Measurements from ENCODE around the gene CD58.

CD58 gene

DNA sequence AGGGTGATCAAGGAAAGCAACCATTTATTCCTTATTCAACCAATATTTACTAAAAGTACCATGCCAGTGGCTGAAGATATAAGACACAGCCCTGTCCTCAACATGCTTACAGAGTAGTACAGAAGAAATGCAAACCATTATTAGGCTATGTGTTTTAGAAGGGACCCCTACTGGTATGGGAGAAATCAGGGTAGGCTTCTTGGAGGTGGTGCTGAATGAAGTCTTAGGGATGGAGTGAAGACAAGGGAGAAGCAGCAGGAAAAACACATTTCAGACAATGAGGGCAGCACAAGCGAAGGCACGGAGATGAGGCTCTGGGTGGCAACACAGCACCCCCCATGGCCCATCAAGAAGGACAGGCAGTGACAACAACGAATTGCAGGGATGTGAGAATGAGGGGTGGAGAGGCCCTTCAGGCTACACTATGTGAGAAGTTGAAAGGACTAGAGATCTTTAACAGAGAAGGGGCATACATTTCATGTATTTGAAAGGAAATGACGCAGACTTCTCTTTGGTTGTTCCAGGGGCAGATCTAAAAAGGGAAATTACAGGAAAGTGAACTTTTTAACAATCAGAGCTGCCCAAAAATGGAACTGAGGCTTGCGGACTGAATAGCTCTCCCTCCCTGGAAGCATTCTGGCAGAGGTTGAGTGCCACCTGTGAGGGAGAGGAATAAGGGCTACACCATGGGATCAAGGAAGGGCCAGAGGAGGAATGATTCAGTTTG is 16.8 kb upstream of the CD58 start:
- Mint-ChIP-seq H3K4me3 (peak overlapping the region; percentile 59 to 62), H3K27ac (peak overlapping the region; percentile 78)
- ATAC-seq (replicated peaks) = peak; percentile 22 to 25

DNA sequence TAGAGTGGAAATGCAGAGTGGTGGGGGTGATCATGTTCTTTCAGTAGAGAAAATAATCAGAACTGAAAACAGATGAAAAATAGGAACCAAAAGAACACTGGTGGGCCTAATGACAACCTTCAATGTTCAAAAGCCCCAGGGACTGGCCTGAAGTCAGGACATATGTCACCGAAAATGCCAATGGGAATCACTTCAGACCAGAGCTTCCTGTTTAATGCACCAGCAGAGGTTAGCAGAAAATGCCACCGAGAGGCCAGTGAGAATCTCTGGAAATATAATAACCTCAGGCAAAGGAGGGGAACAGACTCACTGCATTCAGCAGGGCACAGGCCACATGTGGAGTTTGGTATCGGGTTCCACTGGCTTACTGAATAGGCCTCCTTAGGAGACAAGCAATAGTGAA is 15.9 kb upstream of the CD58 start:
- H3K27ac Mint-ChIP-seq = peak overlapping the region; percentile 95
- peak overlapping the region; percentile 20 to 56 for H3K4me3 Mint-ChIP-seq
- peaks cover 35 to 60% of the 10 kb centered on the region in 2 donors for H3K36me3 Mint-ChIP-seq
- no peaks in the 10 kb centered on the region for H3K27me3 Mint-ChIP-seq
- DNase-seq (peak; percentile 76), ATAC-seq (replicated peaks) (peak; percentile 85 to 86)
- no peaks in the 10 kb centered on the region for H3K9me3 Mint-ChIP-seq
- H3K4me1 Mint-ChIP-seq = peaks cover 43 to 51% of the 10 kb centered on the region in 2 donors

More for the DNA sequence above, 16.8 kb upstream of the CD58 start:
- DNase-seq = no peak
- H3K36me3 Mint-ChIP-seq = peaks cover 33 to 59% of the 10 kb centered on the region in 2 donors
- no peaks in the 10 kb centered on the region for H3K27me3 Mint-ChIP-seq
- no peaks in the 10 kb centered on the region for H3K9me3 Mint-ChIP-seq
- H3K4me1 Mint-ChIP-seq = peaks cover 46 to 58% of the 10 kb centered on the region in 2 donors

DNA sequence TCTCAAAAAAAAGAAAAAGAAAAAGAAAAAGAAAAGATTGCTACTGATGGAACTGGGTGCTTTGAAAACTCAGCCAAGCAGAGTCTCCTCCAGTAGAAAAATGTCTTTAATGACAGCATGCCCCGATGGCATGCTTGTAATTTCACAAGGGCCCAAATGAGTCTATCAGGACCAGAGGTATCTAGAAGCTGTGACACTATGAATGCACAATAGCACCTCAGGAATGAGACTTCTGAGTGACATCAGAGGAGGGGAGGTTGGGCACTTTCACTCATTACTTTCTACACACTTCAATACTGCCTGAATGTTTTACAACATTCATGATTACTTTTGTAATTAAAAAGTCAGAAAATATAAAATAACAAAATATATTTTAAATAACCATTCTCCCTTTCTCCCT is 15.1 kb upstream of the CD58 start:
- no peak for DNase-seq
- Mint-ChIP-seq H3K4me1 (peaks cover 42 to 51% of the 10 kb centered on the region in 2 donors), H3K4me3 (peak overlapping the region in 1 of 2 donors; percentile 26), H3K9me3 (no peaks in the 10 kb centered on the region), H3K27ac (peak overlapping the region; percentile 95), H3K27me3 (no peaks in the 10 kb centered on the region), H3K36me3 (peaks cover 35 to 63% of the 10 kb centered on the region in 2 donors)
- peak; percentile 15 to 38 for ATAC-seq (replicated peaks)

DNA sequence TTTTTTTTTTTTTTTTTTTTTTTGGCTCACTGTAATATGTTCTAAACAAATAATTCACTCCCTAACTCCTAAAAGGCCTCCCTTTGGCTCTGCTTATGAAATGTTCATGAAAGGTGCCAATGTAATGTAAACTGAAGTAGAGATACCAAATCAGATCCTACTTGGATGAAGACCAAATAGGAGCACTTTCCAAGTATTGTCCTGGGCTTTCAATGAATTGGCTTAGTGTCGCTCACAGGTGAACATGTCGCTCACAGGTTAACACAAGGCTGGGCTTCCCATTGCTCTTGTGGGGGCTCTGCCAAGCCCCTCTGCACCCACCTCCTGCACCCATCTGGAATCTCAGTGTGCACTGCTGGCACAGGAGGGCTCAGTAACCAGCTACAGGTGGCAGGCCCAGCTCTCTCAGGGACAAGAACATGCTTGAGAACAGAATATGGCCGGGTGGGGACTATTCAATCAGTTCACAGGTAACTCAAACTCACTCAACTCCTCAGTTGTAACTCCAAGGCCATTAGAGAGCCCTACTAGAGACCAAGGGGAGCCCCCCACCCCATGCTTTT is 10.6 kb upstream of the CD58 start:
- no peak for ATAC-seq (replicated peaks)
- Mint-ChIP-seq H3K9me3 (no peaks in the 10 kb centered on the region), H3K27ac (no peak overlapping the region), H3K27me3 (peaks cover 0 to 7% of the 10 kb centered on the region in 2 donors), H3K4me1 (peaks cover 17 to 31% of the 10 kb centered on the region in 2 donors), H3K4me3 (no peak overlapping the region), H3K36me3 (peaks cover 42 to 70% of the 10 kb centered on the region in 2 donors)
- DNase-seq = no peak

DNA sequence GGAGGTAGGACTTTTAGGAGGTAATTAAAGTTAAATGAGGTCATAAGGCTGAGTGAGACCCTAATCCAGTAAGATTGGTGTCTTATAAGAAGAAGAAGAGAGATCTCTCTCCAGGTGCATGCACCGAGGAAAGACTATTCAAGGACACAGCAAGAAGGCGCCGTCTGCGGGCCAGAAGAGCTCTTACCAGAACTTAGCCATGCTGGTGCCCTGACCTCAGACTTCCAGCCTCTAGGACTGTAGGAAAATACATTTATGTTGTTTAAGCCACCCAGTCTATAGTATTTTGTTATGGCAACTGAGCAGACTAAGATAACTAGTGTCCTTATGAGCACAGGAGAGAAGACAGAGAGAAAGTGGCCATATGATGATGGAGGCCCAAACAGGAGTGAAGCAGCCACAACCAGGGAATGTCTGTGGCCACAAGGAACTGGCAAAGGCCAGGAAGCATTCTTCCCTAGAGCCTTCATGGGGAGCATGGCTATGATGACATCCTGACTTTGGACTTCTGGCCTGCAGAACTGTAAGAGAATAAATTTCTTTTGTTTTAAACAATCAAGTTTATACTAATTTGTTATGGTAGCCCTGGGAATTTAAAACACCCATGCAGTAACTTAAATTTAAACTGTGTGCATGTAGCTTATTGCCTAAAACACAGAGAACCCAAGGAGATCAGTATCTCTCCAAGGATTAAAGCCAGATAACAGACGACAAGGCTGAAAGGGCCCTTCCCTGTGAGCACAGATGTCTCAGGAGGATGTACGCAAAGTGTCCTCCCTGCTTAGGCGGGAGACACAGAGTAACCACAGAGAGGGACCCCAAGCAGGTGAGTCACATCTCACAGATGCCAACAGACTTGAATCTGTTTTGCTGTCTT is 9.9 kb upstream of the CD58 start:
- H3K4me1 Mint-ChIP-seq = peaks cover 16 to 31% of the 10 kb centered on the region in 2 donors
- H3K27me3 Mint-ChIP-seq = peaks cover 0 to 7% of the 10 kb centered on the region in 2 donors
- DNase-seq (no peak), ATAC-seq (replicated peaks) (no peak)
- H3K27ac Mint-ChIP-seq = no peak overlapping the region
- peaks cover 45 to 76% of the 10 kb centered on the region in 2 donors for H3K36me3 Mint-ChIP-seq
- H3K9me3 Mint-ChIP-seq = no peaks in the 10 kb centered on the region
- H3K4me3 Mint-ChIP-seq = no peak overlapping the region

DNA sequence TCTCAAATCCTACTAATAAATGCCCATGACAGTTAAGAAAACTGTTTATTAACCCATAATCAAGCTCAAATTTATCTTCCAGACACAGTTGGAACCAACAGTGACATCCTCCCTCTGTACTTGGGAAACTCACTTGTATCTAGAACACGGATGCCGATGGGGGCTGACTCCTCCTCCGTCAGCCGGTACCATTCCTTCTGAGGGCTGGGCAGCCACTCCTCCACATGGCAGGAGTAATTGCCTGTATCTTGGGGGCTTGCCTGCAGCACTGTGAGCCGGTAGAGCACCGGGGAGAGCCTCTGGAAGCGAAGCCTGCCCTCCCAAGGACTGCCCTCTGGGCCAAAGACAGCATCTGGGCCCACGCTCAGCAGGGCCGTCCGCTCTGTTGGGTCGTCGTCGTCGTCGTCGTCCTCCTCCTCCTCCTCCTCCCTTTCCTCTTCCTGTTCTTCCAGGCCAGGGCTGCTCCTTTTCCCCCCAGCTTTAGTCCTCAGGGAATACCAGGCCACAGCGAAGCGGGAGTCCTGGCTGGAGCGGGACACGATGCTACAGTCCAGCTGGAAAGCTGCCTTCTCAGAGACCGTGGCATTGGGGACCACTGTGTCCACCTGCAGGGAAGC is 8.5 kb upstream of the CD58 start:
- Mint-ChIP-seq H3K36me3 (peaks cover 41 to 74% of the 10 kb centered on the region in 2 donors), H3K27me3 (peaks cover 0 to 7% of the 10 kb centered on the region in 2 donors), H3K4me3 (no peak overlapping the region), H3K9me3 (no peaks in the 10 kb centered on the region), H3K4me1 (peaks cover 23 to 41% of the 10 kb centered on the region in 2 donors), H3K27ac (no peak overlapping the region)
- ATAC-seq (replicated peaks) (no peak), DNase-seq (no peak)

DNA sequence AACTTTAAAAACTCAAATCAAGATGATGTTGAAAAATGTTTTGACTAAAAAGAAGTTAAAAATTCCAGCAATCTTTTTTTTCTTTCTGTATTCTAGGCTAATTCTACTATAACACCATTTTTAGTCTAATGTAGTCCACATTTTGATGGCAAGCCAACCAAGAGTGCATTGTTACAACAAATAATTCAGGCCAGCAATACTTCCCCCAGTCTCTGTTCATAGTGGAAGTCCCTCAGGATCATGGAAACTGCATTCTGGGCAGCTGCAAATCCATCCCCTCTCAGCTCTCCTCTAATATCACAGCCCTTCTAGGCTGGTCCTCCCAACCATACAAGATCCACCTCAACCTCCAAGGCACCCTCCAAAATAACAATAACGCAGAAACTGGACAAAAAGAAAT is 7.8 kb upstream of the CD58 start:
- Mint-ChIP-seq H3K27ac (no peak overlapping the region), H3K4me3 (no peak overlapping the region), H3K9me3 (no peaks in the 10 kb centered on the region), H3K36me3 (peaks cover 41 to 73% of the 10 kb centered on the region in 2 donors), H3K4me1 (peaks cover 29 to 48% of the 10 kb centered on the region in 2 donors), H3K27me3 (peaks cover 0 to 7% of the 10 kb centered on the region in 2 donors)
- no peak for ATAC-seq (replicated peaks)
- DNase-seq = no peak

DNA sequence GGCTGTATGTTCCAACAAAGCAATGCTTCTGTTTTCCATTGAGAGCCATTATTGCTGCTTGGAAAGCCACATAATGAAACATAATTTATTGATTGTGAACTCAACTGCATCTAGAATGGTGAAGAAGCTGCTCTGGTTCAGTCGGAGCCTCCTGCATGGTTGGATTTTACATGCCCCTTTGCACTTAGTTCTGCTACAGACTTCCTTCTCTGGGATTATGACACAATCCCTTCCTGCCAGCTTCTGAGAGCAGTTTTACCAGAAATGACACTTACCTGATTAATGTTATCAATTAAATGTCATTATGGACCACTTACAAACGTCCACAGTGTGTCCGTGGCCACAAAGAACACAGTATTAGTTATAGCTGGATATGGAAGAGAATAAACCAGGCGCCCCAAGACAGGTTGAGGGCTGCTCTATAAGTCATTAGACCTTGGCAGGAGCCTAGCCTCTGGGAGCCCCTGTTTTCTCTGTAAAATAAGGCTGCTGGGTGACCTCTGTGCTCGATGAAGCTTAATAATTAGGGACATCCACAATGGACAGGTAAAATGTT is 7.0 kb upstream of the CD58 start:
- DNase-seq = no peak
- no peak overlapping the region for H3K4me3 Mint-ChIP-seq
- H3K36me3 Mint-ChIP-seq = peaks cover 38 to 65% of the 10 kb centered on the region in 2 donors

DNA sequence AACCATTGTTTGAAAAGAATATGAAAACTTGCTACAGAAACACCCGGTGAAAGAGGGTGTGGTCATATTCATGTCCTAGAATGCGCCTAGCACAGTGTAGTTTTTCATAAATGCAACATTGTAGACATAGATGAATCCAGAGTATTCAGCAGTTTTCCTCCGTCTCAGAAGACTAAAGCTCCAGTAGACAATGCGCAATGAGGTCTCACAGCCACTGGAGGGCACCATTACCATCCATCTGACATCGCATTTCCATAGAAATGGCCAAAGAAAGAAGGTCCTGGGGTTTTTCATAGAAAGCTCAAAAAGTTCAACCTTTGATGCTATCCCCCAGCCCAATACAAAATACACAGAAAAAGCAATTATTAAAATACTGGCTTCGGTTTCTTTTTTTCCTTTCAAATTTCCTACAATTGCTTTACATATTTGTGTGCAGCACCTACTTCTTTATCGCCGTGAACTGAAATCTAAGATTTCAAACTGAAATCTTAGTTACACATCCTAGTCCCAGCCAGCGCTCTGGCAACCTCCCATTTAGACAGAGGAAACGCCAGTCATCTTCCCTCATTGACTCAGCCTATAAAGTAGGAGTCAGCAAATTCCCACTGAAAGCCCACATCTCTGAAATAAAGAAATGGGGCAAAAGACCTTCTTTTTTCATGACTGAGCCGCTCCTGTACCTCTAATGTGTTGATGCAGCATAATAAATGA is 3.9 kb upstream of the CD58 start:
- Mint-ChIP-seq H3K27me3 (peaks cover 0 to 7% of the 10 kb centered on the region in 2 donors), H3K9me3 (no peaks in the 10 kb centered on the region), H3K4me3 (peak overlapping the region in 1 of 2 donors; percentile 41), H3K36me3 (peaks cover 34 to 55% of the 10 kb centered on the region in 2 donors), H3K27ac (peak overlapping the region; percentile 62), H3K4me1 (peaks cover 37 to 74% of the 10 kb centered on the region in 2 donors)
- ATAC-seq (replicated peaks) (no peak), DNase-seq (no peak)

More for the DNA sequence above, 7.0 kb upstream of the CD58 start:
- Mint-ChIP-seq H3K27me3 (peaks cover 0 to 7% of the 10 kb centered on the region in 2 donors), H3K4me1 (peaks cover 29 to 56% of the 10 kb centered on the region in 2 donors), H3K9me3 (no peaks in the 10 kb centered on the region), H3K27ac (peak overlapping the region; percentile 32)
- no peak for ATAC-seq (replicated peaks)

DNA sequence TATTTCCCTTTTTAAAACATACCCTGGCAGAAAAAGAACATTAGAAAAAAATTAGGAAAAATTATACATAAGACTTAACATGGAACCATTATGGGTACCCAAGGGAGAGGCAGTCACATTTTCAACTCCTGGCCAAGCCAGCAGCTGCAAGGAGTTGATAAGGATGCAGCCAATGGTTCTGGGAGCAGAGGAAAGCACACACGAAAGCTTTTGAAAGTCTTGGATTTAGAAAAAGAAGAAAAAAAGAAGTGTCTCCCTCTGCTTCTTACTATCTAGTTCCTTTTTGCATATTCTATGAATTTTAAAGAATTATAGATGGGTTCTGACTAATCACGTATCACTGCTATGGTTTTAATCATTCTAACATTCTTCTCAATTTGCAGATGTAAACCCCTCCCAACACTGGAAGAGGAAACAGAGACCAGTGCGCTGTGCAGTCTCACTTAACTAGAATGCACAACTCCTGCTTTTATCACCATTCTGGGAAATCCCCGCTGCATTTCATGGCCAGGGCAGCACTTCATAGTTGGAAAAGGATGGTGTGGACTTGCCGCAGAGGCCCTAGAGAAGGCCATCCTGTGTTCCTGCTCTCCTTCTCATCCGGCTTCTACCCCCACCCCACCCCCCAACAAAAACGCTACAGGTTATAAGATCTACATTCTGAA is 2.7 kb upstream of the CD58 start:
- peak overlapping the region; percentile 44 for H3K27ac Mint-ChIP-seq
- H3K27me3 Mint-ChIP-seq = peaks cover 0 to 7% of the 10 kb centered on the region in 2 donors
- DNase-seq (no peak), ATAC-seq (replicated peaks) (no peak)
- no peaks in the 10 kb centered on the region for H3K9me3 Mint-ChIP-seq
- H3K4me3 Mint-ChIP-seq = peak overlapping the region in 1 of 2 donors; percentile 36
- peaks cover 43 to 86% of the 10 kb centered on the region in 2 donors for H3K4me1 Mint-ChIP-seq
- peaks cover 35 to 55% of the 10 kb centered on the region in 2 donors for H3K36me3 Mint-ChIP-seq

DNA sequence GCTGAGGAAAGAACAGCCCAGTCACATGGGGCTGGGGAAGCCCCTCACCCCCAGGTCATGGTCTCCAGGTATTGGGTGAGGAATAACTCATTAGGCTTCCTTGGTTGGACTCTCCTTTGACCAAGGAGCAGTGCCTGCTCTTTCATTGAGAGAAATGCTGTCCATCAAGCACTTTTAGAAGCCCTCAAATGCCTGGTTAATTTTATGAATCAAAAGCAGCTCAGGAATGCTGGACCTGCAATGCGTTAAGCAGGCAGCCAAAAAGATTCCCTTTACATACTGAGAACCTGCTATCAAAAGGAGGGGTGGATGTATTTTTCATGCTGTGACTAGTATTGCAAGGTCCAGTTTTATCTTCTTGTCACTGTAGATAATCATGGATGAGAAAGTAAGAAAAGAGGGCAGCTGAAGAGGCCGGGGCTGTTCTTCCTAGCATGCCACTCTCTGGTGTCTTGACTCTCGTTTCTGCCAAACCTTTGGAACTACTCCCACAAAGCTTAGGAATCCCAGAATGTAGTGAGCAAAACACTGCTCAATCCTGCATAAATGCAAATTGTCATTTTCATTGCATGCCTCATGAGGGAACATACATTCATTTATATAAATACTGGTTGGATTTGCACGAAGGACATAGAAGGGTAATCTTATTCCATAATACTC is 2.1 kb upstream of the CD58 start:
- H3K4me3 Mint-ChIP-seq = no peak overlapping the region
- peaks cover 38 to 56% of the 10 kb centered on the region in 2 donors for H3K36me3 Mint-ChIP-seq
- ATAC-seq (replicated peaks) (no peak), DNase-seq (no peak)
- peaks cover 49 to 92% of the 10 kb centered on the region in 2 donors for H3K4me1 Mint-ChIP-seq
- peaks cover 0 to 7% of the 10 kb centered on the region in 2 donors for H3K27me3 Mint-ChIP-seq
- H3K27ac Mint-ChIP-seq = peak overlapping the region; percentile 52
- no peaks in the 10 kb centered on the region for H3K9me3 Mint-ChIP-seq

DNA sequence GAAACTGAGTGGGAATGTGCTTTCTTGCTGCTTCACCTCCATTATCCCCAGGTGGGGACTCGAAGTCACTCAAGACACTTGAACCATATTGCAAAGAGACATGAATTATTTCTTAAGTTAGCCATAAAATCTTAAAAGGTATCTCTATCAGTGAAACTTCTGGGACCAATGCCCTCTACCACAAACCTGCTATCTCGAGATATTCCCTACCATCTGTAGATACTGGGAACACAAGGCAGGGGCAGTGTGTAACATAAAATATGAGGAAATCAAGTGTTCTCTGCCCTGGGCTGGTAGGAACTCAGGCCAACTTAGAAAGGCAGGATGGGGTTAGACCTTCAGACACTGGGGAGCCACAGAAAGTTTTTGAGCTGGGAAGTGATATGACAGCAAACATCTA is 1.3 kb upstream of the CD58 start:
- Mint-ChIP-seq H3K9me3 (no peaks in the 10 kb centered on the region), H3K4me3 (peak overlapping the region; percentile 97 to 99), H3K36me3 (peaks cover 35 to 54% of the 10 kb centered on the region in 2 donors), H3K4me1 (peaks cover 49 to 89% of the 10 kb centered on the region in 2 donors), H3K27ac (peak overlapping the region; percentile 99), H3K27me3 (peaks cover 0 to 1% of the 10 kb centered on the region in 2 donors)
- ATAC-seq (replicated peaks) = no peak
- no peak for DNase-seq

Data from stimulated activated naive B cell treated with anti-CD40 and anti-IgM and Interleukin-4, amounts not matched to agents 10 μg/mL and 1 μg/mL and 100 μg/mL, for 72 hours (primary cell).